Ovary (tissue), 3 donors: ENCODE results near the gene MARCHF2.

ENCODE experiments used
- EP300 ChIP-seq: sonication (generic); formaldehyde crosslinking; IDR thresholded peaks from one replicate; pipeline ENCODE4 v1.6.1; 2017; ENCODE audit warnings: antibody characterized with exemption
- POLR2A ChIP-seq: fragments of 450-650 bp; IDR thresholded peaks from one replicate; pipeline ENCODE4 v1.6.1; 2017; ENCODE audit warnings: antibody characterized with exemption, mild to moderate bottlenecking, moderate library complexity
- TF ChIP-seq, protein P1 (sequence below), 3 donors: fragments of 450-650 bp in 2 of 3; fragments of 200-600 bp in 1 of 3; IDR thresholded peaks; one replicate each; pipeline versions ENCODE4 v1.5.1 to v1.8.0; 2016 to 2022; ENCODE audit warnings: antibody characterized with exemption in 3 of 3, mild to moderate bottlenecking in 1 of 3
- donor health status: DM: no; HTN: no; CAD: no.

DNA sequence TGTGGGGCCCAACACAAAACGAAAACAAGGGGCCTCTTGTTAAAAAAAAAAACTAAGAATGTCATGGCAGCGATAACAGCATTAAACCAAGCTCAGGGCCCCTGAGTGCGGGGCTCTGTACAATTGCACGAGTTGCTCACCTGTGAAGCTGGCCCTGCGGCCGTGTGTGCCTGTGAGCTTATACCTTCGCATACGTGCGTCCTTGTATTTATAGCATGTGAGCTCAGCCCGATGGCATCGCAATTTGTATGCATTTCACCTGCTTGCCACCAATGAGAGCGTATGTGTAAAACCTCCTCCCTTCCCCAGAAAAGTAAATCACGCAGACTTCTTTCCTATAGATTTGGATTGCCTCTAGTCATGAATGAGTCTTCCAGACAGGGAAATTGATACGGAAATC lies 48.8 kb downstream of the MARCHF2 start:
- TF ChIP-seq POLR2A = no peak
- TF ChIP-seq, protein P1, sequence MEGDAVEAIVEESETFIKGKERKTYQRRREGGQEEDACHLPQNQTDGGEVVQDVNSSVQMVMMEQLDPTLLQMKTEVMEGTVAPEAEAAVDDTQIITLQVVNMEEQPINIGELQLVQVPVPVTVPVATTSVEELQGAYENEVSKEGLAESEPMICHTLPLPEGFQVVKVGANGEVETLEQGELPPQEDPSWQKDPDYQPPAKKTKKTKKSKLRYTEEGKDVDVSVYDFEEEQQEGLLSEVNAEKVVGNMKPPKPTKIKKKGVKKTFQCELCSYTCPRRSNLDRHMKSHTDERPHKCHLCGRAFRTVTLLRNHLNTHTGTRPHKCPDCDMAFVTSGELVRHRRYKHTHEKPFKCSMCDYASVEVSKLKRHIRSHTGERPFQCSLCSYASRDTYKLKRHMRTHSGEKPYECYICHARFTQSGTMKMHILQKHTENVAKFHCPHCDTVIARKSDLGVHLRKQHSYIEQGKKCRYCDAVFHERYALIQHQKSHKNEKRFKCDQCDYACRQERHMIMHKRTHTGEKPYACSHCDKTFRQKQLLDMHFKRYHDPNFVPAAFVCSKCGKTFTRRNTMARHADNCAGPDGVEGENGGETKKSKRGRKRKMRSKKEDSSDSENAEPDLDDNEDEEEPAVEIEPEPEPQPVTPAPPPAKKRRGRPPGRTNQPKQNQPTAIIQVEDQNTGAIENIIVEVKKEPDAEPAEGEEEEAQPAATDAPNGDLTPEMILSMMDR (IDR thresholded peaks at IDR 0.05) = no peak
- TF ChIP-seq EP300 = no peak
